A549 (cell line): Measurements from ENCODE around the gene FAM180A.

ENCODE experiments used
- CEBPB ChIP-seq, 2 experiments: fragments of >200 bp in 1 of 2; sonication (Bioruptor Twin) in 1 of 2; formaldehyde crosslinking in 1 of 2; IDR thresholded peaks; 2 replicates each; pipeline ENCODE4 v1.6.1; 2012 to 2016
- EP300 ChIP-seq, 2 experiments: fragments of >200 bp; sonication (Bioruptor Twin); formaldehyde crosslinking; IDR thresholded peaks; 2 replicates in 1 of 2; 3 replicates in 1 of 2; pipeline ENCODE4 v1.6.1; 2016 to 2017
- JUN ChIP-seq, 2 experiments: fragments of >200 bp; sonication (Bioruptor Twin); formaldehyde crosslinking; IDR thresholded peaks; 2 replicates in 1 of 2; 3 replicates in 1 of 2; pipeline ENCODE4 v1.6.1; 2016 to 2017
- NR3C1 ChIP-seq: fragments of >200 bp; sonication (Bioruptor Twin); formaldehyde crosslinking; IDR thresholded peaks from 3 replicates; pipeline ENCODE4 v1.6.1; 2017
- POLR2A ChIP-seq: IDR thresholded peaks from 2 replicates; pipeline ENCODE4 v1.6.1; 2012; ENCODE audit warnings: mild to moderate bottlenecking, low read length
- TF ChIP-seq, protein P1 (sequence below): fragments of >200 bp; sonication (Bioruptor Twin); formaldehyde crosslinking; IDR thresholded peaks from 3 replicates; pipeline ENCODE4 v1.5.1; 2016
- TF ChIP-seq, protein P2 (sequence below): fragments of >200 bp; sonication (Bioruptor Twin); formaldehyde crosslinking; IDR thresholded peaks from 3 replicates; pipeline ENCODE4 v1.6.1; 2016

DNA sequence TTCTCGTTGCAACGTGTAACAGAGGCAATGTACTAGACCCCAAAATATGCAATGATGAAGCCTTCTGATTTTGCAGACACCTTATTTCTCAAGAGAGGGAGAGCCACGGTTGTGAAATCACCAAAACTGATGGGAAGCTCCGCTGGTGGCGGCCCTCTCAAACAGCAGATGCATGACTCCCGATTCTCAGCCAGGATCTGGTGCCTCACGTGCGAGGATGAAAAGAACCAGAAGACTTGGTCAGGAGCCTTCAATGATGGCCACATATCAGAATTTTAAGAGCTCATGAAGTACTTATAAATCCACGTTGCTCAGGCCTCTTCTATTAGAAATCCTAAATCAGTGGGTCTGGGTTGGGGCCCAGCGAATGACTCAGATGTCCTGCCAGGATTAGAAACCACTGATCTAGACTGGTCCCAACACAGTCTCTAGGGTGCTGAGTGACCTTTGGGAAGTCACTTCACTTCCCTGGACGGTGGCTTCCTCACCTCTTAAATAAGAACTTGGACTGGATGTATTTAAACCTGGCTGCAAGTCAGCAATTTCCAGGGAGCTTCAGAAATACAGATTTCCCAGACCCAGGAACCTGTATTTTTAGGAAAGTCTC, 41.9 kb upstream of the FAM180A start:
- TF ChIP-seq, protein P1, sequence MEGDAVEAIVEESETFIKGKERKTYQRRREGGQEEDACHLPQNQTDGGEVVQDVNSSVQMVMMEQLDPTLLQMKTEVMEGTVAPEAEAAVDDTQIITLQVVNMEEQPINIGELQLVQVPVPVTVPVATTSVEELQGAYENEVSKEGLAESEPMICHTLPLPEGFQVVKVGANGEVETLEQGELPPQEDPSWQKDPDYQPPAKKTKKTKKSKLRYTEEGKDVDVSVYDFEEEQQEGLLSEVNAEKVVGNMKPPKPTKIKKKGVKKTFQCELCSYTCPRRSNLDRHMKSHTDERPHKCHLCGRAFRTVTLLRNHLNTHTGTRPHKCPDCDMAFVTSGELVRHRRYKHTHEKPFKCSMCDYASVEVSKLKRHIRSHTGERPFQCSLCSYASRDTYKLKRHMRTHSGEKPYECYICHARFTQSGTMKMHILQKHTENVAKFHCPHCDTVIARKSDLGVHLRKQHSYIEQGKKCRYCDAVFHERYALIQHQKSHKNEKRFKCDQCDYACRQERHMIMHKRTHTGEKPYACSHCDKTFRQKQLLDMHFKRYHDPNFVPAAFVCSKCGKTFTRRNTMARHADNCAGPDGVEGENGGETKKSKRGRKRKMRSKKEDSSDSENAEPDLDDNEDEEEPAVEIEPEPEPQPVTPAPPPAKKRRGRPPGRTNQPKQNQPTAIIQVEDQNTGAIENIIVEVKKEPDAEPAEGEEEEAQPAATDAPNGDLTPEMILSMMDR = no peak
- TF ChIP-seq JUN (IDR thresholded peaks at IDR 0.05) (no peak), EP300 (IDR thresholded peaks at IDR 0.05) (no peak), NR3C1 (no peak), POLR2A (no peak), CEBPB (IDR thresholded peaks at IDR 0.05) (no peak)
- TF ChIP-seq, protein P2, sequence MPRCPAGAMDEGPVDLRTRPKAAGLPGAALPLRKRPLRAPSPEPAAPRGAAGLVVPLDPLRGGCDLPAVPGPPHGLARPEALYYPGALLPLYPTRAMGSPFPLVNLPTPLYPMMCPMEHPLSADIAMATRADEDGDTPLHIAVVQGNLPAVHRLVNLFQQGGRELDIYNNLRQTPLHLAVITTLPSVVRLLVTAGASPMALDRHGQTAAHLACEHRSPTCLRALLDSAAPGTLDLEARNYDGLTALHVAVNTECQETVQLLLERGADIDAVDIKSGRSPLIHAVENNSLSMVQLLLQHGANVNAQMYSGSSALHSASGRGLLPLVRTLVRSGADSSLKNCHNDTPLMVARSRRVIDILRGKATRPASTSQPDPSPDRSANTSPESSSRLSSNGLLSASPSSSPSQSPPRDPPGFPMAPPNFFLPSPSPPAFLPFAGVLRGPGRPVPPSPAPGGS = no peak
